ENCODE measurements around the gene TRIM62. TPM values are rescaled to one million over a fixed set of nuclear protein-coding genes. Genes with fewer than 3 reads are reported as not detected.

The TRIM62 gene
- total and polyA plus RNA-seq, 4 donors: 2.6 to 6.7 (median 4.3) TPM

- H3K4me1 ChIP-seq (ENCODE audit: control insufficient read depth in 5 of 5, insufficient read depth in 5 of 5, low read length in 5 of 5): peaks cover 0 to 24% (median 8%) of the 10 kb centered on the region in 5 donors
- no peaks in the 10 kb centered on the region for H3K9me3 ChIP-seq (ENCODE audit: control insufficient read depth in 4 of 4, insufficient read depth in 3 of 4, low read length in 3 of 4)
- no peak overlapping the region for H3K4me3 ChIP-seq
- 19 to 26% methylated on average over 27 to 28 of the region's 28 CpGs for WGBS, 2 donors
- H3K9ac ChIP-seq (ENCODE audit: insufficient read depth in 1 of 2, low read length in 2 of 2): no peak overlapping the region
- no peak overlapping the region for H3K27ac ChIP-seq (ENCODE audit: low read depth in 1 of 2, low read length in 1 of 2)
- no peaks in the 10 kb centered on the region for H3K27me3 ChIP-seq (ENCODE audit: control insufficient read depth in 3 of 3, insufficient read depth in 3 of 3, low read length in 2 of 3)
- ATAC-seq (ENCODE audit: insufficient read depth, low FRiP score): no peak
- TF ChIP-seq CTCF (IDR thresholded peaks at IDR 0.05; ENCODE audit: control extremely low read depth, extremely low read depth): no peak
- H3K36me3 ChIP-seq (ENCODE audit: control insufficient read depth in 4 of 4, insufficient read depth in 4 of 4, low read length in 4 of 4): no peaks in the 10 kb centered on the region
- peak; percentile 88 to 94 (median 91) for DNase-seq
Measured at GRCh38 chr1:33180226-33180910, 1.5 kb downstream of the TRIM62 start.

- Histone ChIP-seq H3K27ac (ENCODE audit: low read depth in 1 of 2, low read length in 1 of 2) (no peak overlapping the region), H3K9me3 (ENCODE audit: control insufficient read depth in 4 of 4, insufficient read depth in 3 of 4, low read length in 3 of 4) (no peaks in the 10 kb centered on the region), H3K9ac (ENCODE audit: insufficient read depth in 1 of 2, low read length in 2 of 2) (no peak overlapping the region), H3K4me3 (no peak overlapping the region), H3K27me3 (ENCODE audit: control insufficient read depth in 3 of 3, insufficient read depth in 3 of 3, low read length in 2 of 3) (no peaks in the 10 kb centered on the region), H3K4me1 (ENCODE audit: control insufficient read depth in 5 of 5, insufficient read depth in 5 of 5, low read length in 5 of 5) (peaks cover 0 to 24% (median 8%) of the 10 kb centered on the region in 5 donors), H3K36me3 (ENCODE audit: control insufficient read depth in 4 of 4, insufficient read depth in 4 of 4, low read length in 4 of 4) (no peaks in the 10 kb centered on the region)
- DNase-seq: no peak
- no peak for TF ChIP-seq CTCF (IDR thresholded peaks at IDR 0.05; ENCODE audit: control extremely low read depth, extremely low read depth)
- WGBS, 2 donors: 96% methylated on average over 4 of the region's 4 CpGs
- ATAC-seq (ENCODE audit: insufficient read depth, low FRiP score): no peak
Measured at GRCh38 chr1:33178836-33179439, 2.9 kb downstream of the TRIM62 start.

- 68 to 74% methylated on average over 3 of the region's 3 CpGs for WGBS, 2 donors
- Histone ChIP-seq H3K27me3 (ENCODE audit: control insufficient read depth in 3 of 3, insufficient read depth in 3 of 3, low read length in 2 of 3) (no peaks in the 10 kb centered on the region), H3K27ac (ENCODE audit: low read depth in 1 of 2, low read length in 1 of 2) (no peak overlapping the region), H3K36me3 (ENCODE audit: control insufficient read depth in 4 of 4, insufficient read depth in 4 of 4, low read length in 4 of 4) (no peaks in the 10 kb centered on the region), H3K4me1 (ENCODE audit: control insufficient read depth in 5 of 5, insufficient read depth in 5 of 5, low read length in 5 of 5) (peaks cover 0 to 19% (median 8%) of the 10 kb centered on the region in 5 donors), H3K9me3 (ENCODE audit: control insufficient read depth in 4 of 4, insufficient read depth in 3 of 4, low read length in 3 of 4) (no peaks in the 10 kb centered on the region), H3K9ac (ENCODE audit: insufficient read depth in 1 of 2, low read length in 2 of 2) (no peak overlapping the region), H3K4me3 (no peak overlapping the region)
- ATAC-seq (ENCODE audit: insufficient read depth, low FRiP score) (no peak), DNase-seq (no peak)
- no peak for TF ChIP-seq CTCF (IDR thresholded peaks at IDR 0.05; ENCODE audit: control extremely low read depth, extremely low read depth)
Measured at GRCh38 chr1:33177996-33178540, 3.8 kb downstream of the TRIM62 start.
